Body of pancreas (tissue), 4 donors: ENCODE results near the gene CMSS1. TPM values are rescaled to one million over a fixed set of nuclear protein-coding genes. Genes with fewer than 3 reads are reported as not detected.

Source experiments
- ATAC-seq: fragments of 150-250 bp; one replicate; pipeline ENCODE4 v1.9.1; 2016
- DNase-seq, 4 donors: peaks; one replicate each; pipeline ENCODE4 v3.0.0-alpha.2; 2019
- H3K27ac ChIP-seq, 4 donors: fragments of 200-600 bp; sonication (generic); 1 replicate in 3 of 4; 2 replicates in 1 of 4; pipeline versions ENCODE4 v1.5.1 to v1.6.1; 2016 to 2019; ENCODE audit warnings: mild to moderate bottlenecking in 1 of 4, mixed read lengths in 1 of 4, moderate library complexity in 1 of 4
- H3K27me3 ChIP-seq, 2 donors: fragments of 200-600 bp; sonication (generic); one replicate each; pipeline ENCODE4 v1.6.0; 2016; ENCODE audit warnings: mild to moderate bottlenecking in 1 of 2
- H3K36me3 ChIP-seq, 2 donors: fragments of 200-600 bp; sonication (generic); replicated peaks in 1 of 2; 2 replicates each; pipeline ENCODE4 v1.5.1; 2016; ENCODE audit warnings: low read depth in 2 of 2; ENCODE audit not compliant: insufficient read depth in 1 of 2
- H3K4me1 ChIP-seq: fragments of 200-600 bp; sonication (generic); one replicate; pipeline ENCODE4 v1.6.0; 2016
- H3K4me3 ChIP-seq, 2 donors: fragments of 200-600 bp; sonication (generic); 1 replicate in 1 of 2; 2 replicates in 1 of 2; pipeline ENCODE4 v1.5.1; 2016 to 2019
- H3K9me3 ChIP-seq, 3 donors: fragments of 200-600 bp; sonication (generic); 1 replicate in 2 of 3; 2 replicates in 1 of 3; pipeline ENCODE4 v1.5.1; 2016
- POLR2A ChIP-seq, 3 donors: fragments of 450-650 bp; IDR thresholded peaks; one replicate each; pipeline ENCODE4 v1.6.1; 2016; ENCODE audit warnings: antibody characterized with exemption in 3 of 3, mild to moderate bottlenecking in 2 of 3
- WGBS, 2 donors: methylation state at CpG; one replicate each; pipeline ENCODE4 v1.1.5; 2017; 5-methylcytosine and 5-hydroxymethylcytosine counted together
- intact Hi-C: fragments of 100-400 bp; cut with DNase I; formaldehyde crosslinking; loops from one replicate; pipeline ENCODE4 v1.15.1; 2023
- total RNA-seq, 2 donors: library from RNA; depleted of rRNA; stranded (reverse); fragments of >200 nt; gene quantifications; one replicate each; pipeline ENCODE4 v1.1.0, GENCODE V29; 2016
- TF ChIP-seq, protein P1 (sequence below), 7 experiments: fragments of 450-650 bp in 4 of 7; fragments of 200-600 bp in 3 of 7; sonication (generic) in 3 of 7; IDR thresholded peaks; one replicate each; pipeline ENCODE4 v1.5.1; 2016 to 2019; ENCODE audit warnings: antibody characterized with exemption in 7 of 7

CMSS1 gene
- total RNA-seq, 2 donors from 2014 or later = 3.9 to 21.4 TPM

DNA sequence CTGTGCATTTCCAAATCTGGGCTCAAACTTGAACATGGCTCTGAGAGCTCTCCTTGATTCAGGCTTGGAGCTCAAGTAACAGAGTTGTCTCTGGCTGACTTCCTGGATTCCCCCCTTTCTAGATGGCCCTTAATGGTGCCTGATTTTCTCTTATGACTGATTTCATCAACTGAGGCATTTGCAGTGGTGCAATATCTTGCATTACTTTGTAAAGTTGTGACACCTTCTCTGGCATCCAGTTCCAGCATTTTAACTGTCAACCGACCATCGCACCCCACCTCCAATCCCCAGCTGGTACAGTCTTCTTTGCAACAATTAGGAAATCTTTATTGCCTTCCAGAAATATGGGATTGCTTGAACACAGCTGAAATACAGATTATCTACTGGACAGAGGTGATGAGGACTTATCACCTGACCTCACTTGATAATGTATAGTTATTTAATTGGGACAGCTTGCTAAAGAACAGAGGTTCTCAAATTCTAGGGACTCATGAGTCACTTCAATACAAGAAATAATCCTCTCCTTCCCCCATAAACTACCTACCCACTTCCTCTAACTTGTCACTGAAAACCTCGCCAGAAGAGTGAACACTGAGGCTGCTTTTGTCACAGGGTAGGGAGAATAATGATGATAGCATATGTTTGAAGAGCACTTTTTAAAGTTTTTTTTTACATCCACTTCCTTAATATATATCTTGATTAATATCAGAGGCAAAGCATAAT, 254.8 kb downstream of the CMSS1 start:
- 85 to 97% methylated on average over 3 of the region's 3 CpGs for WGBS, 2 donors
- TF ChIP-seq, protein P1, sequence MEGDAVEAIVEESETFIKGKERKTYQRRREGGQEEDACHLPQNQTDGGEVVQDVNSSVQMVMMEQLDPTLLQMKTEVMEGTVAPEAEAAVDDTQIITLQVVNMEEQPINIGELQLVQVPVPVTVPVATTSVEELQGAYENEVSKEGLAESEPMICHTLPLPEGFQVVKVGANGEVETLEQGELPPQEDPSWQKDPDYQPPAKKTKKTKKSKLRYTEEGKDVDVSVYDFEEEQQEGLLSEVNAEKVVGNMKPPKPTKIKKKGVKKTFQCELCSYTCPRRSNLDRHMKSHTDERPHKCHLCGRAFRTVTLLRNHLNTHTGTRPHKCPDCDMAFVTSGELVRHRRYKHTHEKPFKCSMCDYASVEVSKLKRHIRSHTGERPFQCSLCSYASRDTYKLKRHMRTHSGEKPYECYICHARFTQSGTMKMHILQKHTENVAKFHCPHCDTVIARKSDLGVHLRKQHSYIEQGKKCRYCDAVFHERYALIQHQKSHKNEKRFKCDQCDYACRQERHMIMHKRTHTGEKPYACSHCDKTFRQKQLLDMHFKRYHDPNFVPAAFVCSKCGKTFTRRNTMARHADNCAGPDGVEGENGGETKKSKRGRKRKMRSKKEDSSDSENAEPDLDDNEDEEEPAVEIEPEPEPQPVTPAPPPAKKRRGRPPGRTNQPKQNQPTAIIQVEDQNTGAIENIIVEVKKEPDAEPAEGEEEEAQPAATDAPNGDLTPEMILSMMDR (IDR thresholded peaks at IDR 0.05) = no peak
- TF ChIP-seq POLR2A (IDR thresholded peaks at IDR 0.05) = no peak
- Histone ChIP-seq H3K4me1 (peaks cover 22% of the 10 kb centered on the region), H3K4me3 (no peak overlapping the region), H3K36me3 (no peaks in the 10 kb centered on the region), H3K27me3 (no peaks in the 10 kb centered on the region), H3K27ac (no peak overlapping the region), H3K9me3 (no peaks in the 10 kb centered on the region)
- DNase-seq (no peak), ATAC-seq (no peak)
- intact Hi-C loops = no loop called here

DNA sequence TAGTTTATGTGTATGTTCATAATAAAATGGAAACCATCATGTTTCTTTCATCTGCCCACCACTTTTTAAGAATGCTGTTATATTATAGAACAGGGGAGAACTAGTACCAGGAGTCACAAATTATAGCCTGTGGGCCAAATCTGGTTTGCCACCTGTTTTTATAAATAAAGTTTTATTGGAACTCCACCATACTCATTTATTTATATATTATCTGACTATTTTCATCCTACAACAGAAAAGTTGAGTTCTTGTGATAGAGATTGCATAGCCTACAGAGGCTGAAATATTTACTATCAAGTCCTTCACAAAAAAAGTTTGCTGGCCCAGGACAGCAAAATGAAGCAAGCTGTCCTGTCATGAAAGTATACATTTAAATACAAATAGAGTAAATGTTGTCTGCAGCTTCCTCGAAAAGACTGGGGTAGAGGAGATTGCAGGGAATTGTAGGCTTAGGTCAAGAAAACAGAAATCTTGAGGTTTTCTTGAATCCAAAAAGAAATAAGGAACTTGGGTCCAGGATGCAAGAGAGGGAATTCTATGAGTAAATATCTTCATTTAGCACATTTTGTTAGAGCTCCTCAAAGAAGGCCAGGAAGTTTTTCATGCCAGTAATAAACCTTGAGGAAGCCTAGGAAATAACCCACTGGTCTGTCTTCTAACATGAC, 255.5 kb downstream of the CMSS1 start:
- peaks cover 21% of the 10 kb centered on the region for H3K4me1 ChIP-seq
- TF ChIP-seq, protein P1 (IDR thresholded peaks at IDR 0.05) = no peak
- no peak for TF ChIP-seq POLR2A (IDR thresholded peaks at IDR 0.05)
- no peaks in the 10 kb centered on the region for H3K27me3 ChIP-seq
- ATAC-seq = no peak
- no peak for DNase-seq
- no peak overlapping the region for H3K27ac ChIP-seq
- H3K36me3 ChIP-seq = no peaks in the 10 kb centered on the region
- no peak overlapping the region for H3K4me3 ChIP-seq
- intact Hi-C loops = no loop called here
- 75 to 84% methylated on average over 1 of the region's 1 CpG for WGBS, 2 donors
- no peaks in the 10 kb centered on the region for H3K9me3 ChIP-seq

DNA sequence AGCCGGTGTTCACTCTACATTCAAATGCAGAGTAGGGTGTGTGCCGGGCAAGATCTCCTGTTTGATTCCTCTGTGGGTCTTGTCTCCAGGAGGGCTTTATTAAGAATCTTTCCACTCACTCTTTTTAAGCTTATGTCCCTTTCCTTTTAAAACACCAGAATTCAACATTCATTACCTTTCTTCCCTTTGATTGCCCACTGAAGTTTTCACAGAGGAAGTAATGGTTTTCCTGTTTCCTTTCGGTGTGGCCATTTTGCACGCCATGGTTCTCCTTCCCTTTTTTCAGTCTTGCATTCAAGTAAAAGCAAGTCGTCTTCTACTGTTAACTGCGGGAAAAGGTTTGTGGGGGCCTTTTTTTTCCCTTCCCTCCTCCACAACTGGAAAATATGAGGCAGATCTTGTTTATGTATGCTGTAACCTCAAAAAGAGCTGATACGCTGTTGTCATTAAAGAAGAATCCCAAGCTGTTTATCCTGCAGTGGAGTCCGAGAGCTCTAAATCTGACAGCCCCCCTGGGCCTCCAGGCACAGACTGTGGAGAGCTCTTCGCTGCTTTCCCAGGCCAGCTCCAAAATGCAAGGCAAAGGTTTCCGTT, 256.1 kb downstream of the CMSS1 start:
- TF ChIP-seq, protein P1 (IDR thresholded peaks at IDR 0.05) = no peak
- TF ChIP-seq POLR2A (IDR thresholded peaks at IDR 0.05) = no peak
- intact Hi-C loops = no loop called here
- peak overlapping the region in 1 of 4 donors; percentile 28 for H3K27ac ChIP-seq
- DNase-seq = no peak
- H3K4me3 ChIP-seq = no peak overlapping the region
- no peaks in the 10 kb centered on the region for H3K27me3 ChIP-seq
- no peak for ATAC-seq
- WGBS, 2 donors = 68 to 87% methylated on average over 10 of the region's 10 CpGs
- H3K4me1 ChIP-seq = peaks cover 18% of the 10 kb centered on the region
- no peaks in the 10 kb centered on the region for H3K36me3 ChIP-seq
- no peaks in the 10 kb centered on the region for H3K9me3 ChIP-seq

DNA sequence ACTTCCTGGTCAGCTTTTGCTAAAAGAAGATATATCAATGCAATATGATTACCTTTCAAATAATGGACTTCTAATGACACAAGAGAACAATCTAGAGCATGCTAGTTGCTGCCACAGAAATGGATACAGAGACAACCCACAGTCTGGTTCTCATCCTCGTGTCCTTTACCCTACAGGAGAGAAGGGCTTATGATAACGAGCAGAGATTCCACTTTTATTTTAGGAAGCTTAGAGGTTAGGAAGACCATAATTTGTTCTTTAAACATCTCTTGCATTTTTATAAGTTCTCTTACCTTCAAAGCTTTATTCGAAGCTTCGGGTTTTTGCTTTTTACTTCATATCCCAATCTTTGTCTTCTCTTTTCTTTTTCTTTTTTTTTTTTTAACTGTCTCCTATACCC, 257.5 kb downstream of the CMSS1 start:
- TF ChIP-seq POLR2A (IDR thresholded peaks at IDR 0.05) = no peak
- TF ChIP-seq, protein P1 (IDR thresholded peaks at IDR 0.05) = no peak
- H3K9me3 ChIP-seq = no peaks in the 10 kb centered on the region
- WGBS, 2 donors = 91 to 93% methylated on average over 4 of the region's 4 CpGs
- H3K36me3 ChIP-seq = no peaks in the 10 kb centered on the region
- H3K27me3 ChIP-seq = no peaks in the 10 kb centered on the region
- no peak for DNase-seq
- no peak for ATAC-seq
- no peak overlapping the region for H3K27ac ChIP-seq
- peaks cover 19% of the 10 kb centered on the region for H3K4me1 ChIP-seq
- no peak overlapping the region for H3K4me3 ChIP-seq
- intact Hi-C loops = no loop called here
